ENCODE data around the gene TSPAN15. TPM values are rescaled to one million over a fixed set of nuclear protein-coding genes. Genes with fewer than 3 reads are reported as not detected.

Gene TSPAN15
- total RNA-seq, 6 experiments from 2014 or later, result 2.3 to 8.3 (median 3.3) TPM

DNA sequence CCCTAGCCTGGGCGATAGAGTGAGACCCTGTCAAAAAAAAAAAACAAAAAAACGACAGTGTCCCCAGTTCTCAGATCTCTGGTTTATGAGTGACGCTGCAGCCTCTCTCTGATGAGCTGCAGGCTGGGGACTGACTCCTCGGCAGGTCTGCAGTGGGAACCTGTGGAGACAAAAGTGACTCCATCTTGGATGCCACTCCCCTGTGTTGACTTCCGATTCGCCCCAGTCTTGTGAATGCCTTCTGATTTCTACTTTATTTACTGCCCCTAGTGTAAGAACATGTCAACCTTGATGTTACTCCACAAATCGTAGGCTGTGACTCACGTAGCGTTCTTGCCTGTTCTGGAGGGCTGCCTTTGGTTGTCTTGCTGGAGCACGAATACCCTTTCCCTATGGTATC, 40.8 kb upstream of the TSPAN15 start:
- intact Hi-C loops (cut with DNase I), result loop anchor here in 1 of 2 donors (10.0 kb wide), 1 partner anchor 224 kb away; the partner anchor contains the start of gene FAM241B
- Histone ChIP-seq H3K36me3 (no peaks in the 10 kb centered on the region), H3K4me3 (no peak overlapping the region), H3K9me3 (no peaks in the 10 kb centered on the region), H3K27ac (no peak overlapping the region), H3K27me3 (no peaks in the 10 kb centered on the region), H3K4me1 (peaks cover 0 to 5% (median 2%) of the 10 kb centered on the region in 4 donors)
- 91% methylated on average over 6 of the region's 10 CpGs for WGBS (ENCODE audit: insufficient coverage, low coverage, low lambda C conversion rate, missing lambda C conversion rate)
- TF ChIP-seq CTCF (IDR thresholded peaks at IDR 0.05), result no peak
- no peak for TF ChIP-seq POLR2A (IDR thresholded peaks at IDR 0.05)
- no peak for DNase-seq
- no peak for ATAC-seq

GRCh38 chr10:69411476-69411875, 39.8 kb upstream of the TSPAN15 start:
- no peak for DNase-seq
- no peaks in the 10 kb centered on the region for H3K27me3 ChIP-seq
- intact Hi-C loops (cut with DNase I), result loop anchor here in 1 of 2 donors (10.0 kb wide), 1 partner anchor 223 kb away; the partner anchor contains the start of gene FAM241B
- H3K4me3 ChIP-seq, result no peak overlapping the region
- WGBS (ENCODE audit: insufficient coverage, low coverage, low lambda C conversion rate, missing lambda C conversion rate), result 47% methylated on average over 4 of the region's 4 CpGs
- H3K36me3 ChIP-seq, result no peaks in the 10 kb centered on the region
- H3K4me1 ChIP-seq, result peaks cover 0 to 5% (median 2%) of the 10 kb centered on the region in 4 donors
- TF ChIP-seq CTCF (IDR thresholded peaks at IDR 0.05) (no peak), POLR2A (IDR thresholded peaks at IDR 0.05) (no peak)
- no peaks in the 10 kb centered on the region for H3K9me3 ChIP-seq
- H3K27ac ChIP-seq, result no peak overlapping the region
- no peak for ATAC-seq

DNA sequence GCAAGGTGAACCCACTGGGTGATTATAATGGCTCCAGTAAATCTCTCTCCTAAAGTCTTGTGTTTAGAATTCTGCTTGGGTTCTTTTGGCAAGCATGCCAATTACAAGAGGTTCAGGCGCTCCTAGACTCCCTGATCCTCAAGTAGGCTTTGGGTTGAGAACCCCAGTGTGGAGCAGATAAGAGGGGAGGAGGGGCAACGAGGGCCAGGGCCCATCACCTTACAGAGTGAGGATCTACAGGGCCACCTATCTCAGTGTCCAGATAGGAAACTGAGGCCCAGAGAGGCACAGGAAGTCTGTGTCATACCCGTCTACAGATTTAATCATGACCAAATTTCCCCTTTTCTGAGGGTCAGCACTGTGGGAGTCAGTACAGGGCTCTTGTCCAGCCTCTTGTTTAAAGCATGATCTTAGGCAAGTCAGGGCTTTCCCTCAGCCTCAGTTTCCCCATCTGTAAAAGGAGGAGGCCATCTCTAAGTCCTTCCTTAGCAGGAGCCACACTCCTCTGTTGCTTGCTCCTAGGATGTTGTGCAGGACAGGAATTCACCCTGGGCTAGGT, 39.0 kb upstream of the TSPAN15 start:
- ATAC-seq, result no peak
- Histone ChIP-seq H3K27me3 (no peaks in the 10 kb centered on the region), H3K27ac (no peak overlapping the region), H3K4me1 (peaks cover 0 to 5% (median 2%) of the 10 kb centered on the region in 4 donors), H3K4me3 (no peak overlapping the region), H3K9me3 (no peaks in the 10 kb centered on the region), H3K36me3 (no peaks in the 10 kb centered on the region)
- WGBS (ENCODE audit: insufficient coverage, low coverage, low lambda C conversion rate, missing lambda C conversion rate), result no CpG with 5 or more reads among the region's 3 CpGs
- intact Hi-C loops (cut with DNase I), result loop anchor here in 1 of 2 donors (10.0 kb wide), 1 partner anchor 222 kb away; the partner anchor contains the start of gene FAM241B
- no peak for DNase-seq
- no peak for TF ChIP-seq CTCF (IDR thresholded peaks at IDR 0.05)
- no peak for TF ChIP-seq POLR2A (IDR thresholded peaks at IDR 0.05)

- Histone ChIP-seq H3K4me1 (peaks cover 0 to 5% (median 2%) of the 10 kb centered on the region in 4 donors), H3K27ac (no peak overlapping the region), H3K36me3 (no peaks in the 10 kb centered on the region), H3K27me3 (no peaks in the 10 kb centered on the region), H3K9me3 (no peaks in the 10 kb centered on the region), H3K4me3 (no peak overlapping the region)
- peak; percentile 17 to 49 (median 44) for TF ChIP-seq CTCF (IDR thresholded peaks at IDR 0.05)
- no peak for TF ChIP-seq POLR2A (IDR thresholded peaks at IDR 0.05)
- intact Hi-C loops (cut with DNase I), result loop anchor here in 1 of 2 donors (10.0 kb wide), 1 partner anchor 221 kb away; the partner anchor contains the start of gene FAM241B
- WGBS (ENCODE audit: insufficient coverage, low coverage, low lambda C conversion rate, missing lambda C conversion rate), result 7% methylated on average over 13 of the region's 13 CpGs
- peak in 3 of 4 donors; percentile 14 to 24 (median 20) for ATAC-seq
- no peak for DNase-seq
Observed at GRCh38 chr10:69413221-69413865, 37.9 kb upstream of the TSPAN15 start.

Data from right lobe of liver (tissue), 6 donors.